Neural cell (in vitro differentiated cells): Measurements from ENCODE around the gene EMILIN3. TPM values are rescaled to one million over a fixed set of nuclear protein-coding genes. Genes with fewer than 3 reads are reported as not detected.

ENCODE experiments used
- H2AFZ ChIP-seq: fragments of 200-600, 300-800 bp; sonication (generic), shearing (Covaris generic); 2 replicates; pipeline ENCODE4 v1.6.0; 2014; ENCODE audit warnings: low read depth, mild to moderate bottlenecking, antibody characterized with exemption, low read length, moderate library complexity
- H3F3A ChIP-seq: fragments of 200-600 bp; shearing (Covaris generic); 2 replicates; pipeline ENCODE4 v1.6.1; 2016; ENCODE audit warnings: mild to moderate bottlenecking, moderate library complexity, mixed read lengths, antibody characterized with exemption, low read length; ENCODE audit not compliant: insufficient read depth, poor library complexity, severe bottlenecking
- H3K27ac ChIP-seq: fragments of 200-600, 300-800 bp; sonication (generic), shearing (Covaris generic); 2 replicates; pipeline ENCODE4 v1.5.1; 2014; ENCODE audit warnings: mild to moderate bottlenecking, low read length, moderate library complexity
- H3K27me3 ChIP-seq: fragments of 300-800, 200-600 bp; sonication (generic), shearing (Covaris generic); 2 replicates; pipeline ENCODE4 v1.6.0; 2014; ENCODE audit warnings: mild to moderate bottlenecking, low read depth, low read length, moderate library complexity; ENCODE audit not compliant: insufficient read depth
- H3K36me3 ChIP-seq: fragments of 300-800, 200-600 bp; sonication (generic), shearing (Covaris generic); 2 replicates; pipeline ENCODE4 v1.5.1; 2014; ENCODE audit warnings: mild to moderate bottlenecking, antibody characterized with exemption, low read length, moderate library complexity; ENCODE audit not compliant: insufficient read depth
- H3K4me2 ChIP-seq: fragments of 300-800, 200-600 bp; sonication (generic), shearing (Covaris generic); 2 replicates; pipeline ENCODE4 v1.6.0; 2014; ENCODE audit warnings: mild to moderate bottlenecking, low read length
- H3K4me3 ChIP-seq: fragments of 300-800, 200-600 bp; sonication (generic), shearing (Covaris generic); 2 replicates; pipeline ENCODE4 v1.5.1; 2014; ENCODE audit warnings: mild to moderate bottlenecking, low read length, moderate library complexity
- H3K79me2 ChIP-seq: fragments of 200-600 bp; shearing (Covaris generic); replicated peaks from 2 replicates; pipeline ENCODE4 v1.6.0; 2014; ENCODE audit warnings: mild to moderate bottlenecking, low read length, moderate library complexity; ENCODE audit not compliant: insufficient read depth
- H3K9ac ChIP-seq: fragments of 300-800, 200-600 bp; sonication (generic), shearing (Covaris generic); 2 replicates; pipeline ENCODE4 v1.6.1; 2016; ENCODE audit warnings: mild to moderate bottlenecking, low read length, mixed read lengths
- H3K9me2 ChIP-seq: fragments of 200-600 bp; shearing (Covaris generic); 2 replicates; pipeline ENCODE4 v1.6.1; 2016; ENCODE audit warnings: mild to moderate bottlenecking, low read length, mixed read lengths; ENCODE audit not compliant: insufficient read depth
- H3K9me3 ChIP-seq: fragments of 200-600, 300-800 bp; sonication (generic), shearing (Covaris generic); 2 replicates; pipeline ENCODE4 v1.6.1; 2016; ENCODE audit warnings: mild to moderate bottlenecking, mixed run types, low read length, moderate library complexity, mixed read lengths
- H4K20me1 ChIP-seq: fragments of 200-600 bp; shearing (Covaris generic); 2 replicates; pipeline ENCODE4 v1.6.1; 2016; ENCODE audit warnings: mild to moderate bottlenecking, mixed run types; ENCODE audit not compliant: insufficient read depth
- CTCF ChIP-seq: fragments of 450-650 bp; IDR thresholded peaks from 2 replicates; pipeline ENCODE4 v1.5.1; 2014; ENCODE audit warnings: antibody characterized with exemption, mild to moderate bottlenecking, moderate library complexity; ENCODE audit not compliant: poor library complexity, severe bottlenecking
- EP300 ChIP-seq: fragments of 450-650 bp; conservative IDR thresholded peaks from 2 replicates; pipeline ENCODE4 v1.6.1; 2014; ENCODE audit warnings: antibody characterized with exemption, mild to moderate bottlenecking, moderate library complexity; ENCODE audit not compliant: poor library complexity, severe bottlenecking
- EZH2 ChIP-seq: fragments of 200-600, 300-800 bp; shearing (Covaris generic), sonication (generic); IDR thresholded peaks from 2 replicates; pipeline ENCODE4 v1.6.1; 2014; ENCODE audit warnings: antibody characterized with exemption, low read length, borderline replicate concordance, mild to moderate bottlenecking; ENCODE audit not compliant: insufficient read depth, poor library complexity, severe bottlenecking
- MXI1 ChIP-seq: fragments of 450-650 bp; conservative IDR thresholded peaks from 2 replicates; pipeline ENCODE4 v1.6.1; 2014; ENCODE audit warnings: antibody characterized with exemption, mild to moderate bottlenecking; ENCODE audit not compliant: poor library complexity, severe bottlenecking
- POLR2AphosphoS5 ChIP-seq: IDR thresholded peaks from 2 replicates; pipeline ENCODE4 v1.6.1; 2012
- RAD21 ChIP-seq: fragments of 450-650 bp; conservative IDR thresholded peaks from 2 replicates; pipeline ENCODE4 v1.6.1; 2014; ENCODE audit warnings: antibody characterized with exemption, mild to moderate bottlenecking, moderate library complexity
- REST ChIP-seq: IDR thresholded peaks from 2 replicates; pipeline ENCODE4 v1.6.1; 2012; ENCODE audit warnings: borderline replicate concordance
- SMC3 ChIP-seq: fragments of 450-650 bp; conservative IDR thresholded peaks from 2 replicates; pipeline ENCODE4 v1.6.1; 2014; ENCODE audit warnings: antibody characterized with exemption, mild to moderate bottlenecking, moderate library complexity; ENCODE audit not compliant: poor library complexity
- TAF1 ChIP-seq: IDR thresholded peaks from 2 replicates; pipeline ENCODE4 v1.6.1; 2012; ENCODE audit warnings: low read depth
- polyA plus RNA-seq: library from polyadenylated mRNA; depleted of rRNA; stranded (reverse); fragments of >200 nt; gene quantifications from 2 replicates; pipeline ENCODE4 v1.2.3, GENCODE V29; 2014

Gene EMILIN3
- polyA plus RNA-seq, 1 donor from 2014 or later, result 0.30 TPM

GRCh38 chr20:41331731-41332130 lies 34.9 kb downstream of the EMILIN3 start:
- Histone ChIP-seq H3K4me2 (no peak overlapping the region), H3K9me3 (no peaks in the 10 kb centered on the region), H3K4me3 (no peak overlapping the region), H3K9ac (no peak overlapping the region), H3K27ac (no peak overlapping the region), H3K79me2 (no peaks in the 10 kb centered on the region), H3K36me3 (no peaks in the 10 kb centered on the region), H3F3A (no peaks in the 10 kb centered on the region), H3K9me2 (no peaks in the 10 kb centered on the region), H4K20me1 (no peaks in the 10 kb centered on the region), H2AFZ (no peak overlapping the region), H3K27me3 (no peaks in the 10 kb centered on the region)
- no peak for TF ChIP-seq CTCF
- no peak for TF ChIP-seq MXI1
- no peak for TF ChIP-seq EZH2
- TF ChIP-seq SMC3, result no peak
- TF ChIP-seq REST, result no peak
- TF ChIP-seq EP300, result no peak
- TF ChIP-seq RAD21, result no peak
- TF ChIP-seq TAF1, result no peak
- no peak for TF ChIP-seq POLR2AphosphoS5

GRCh38 chr20:41330941-41331340 lies 35.7 kb downstream of the EMILIN3 start:
- H3K9me2 ChIP-seq, result no peaks in the 10 kb centered on the region
- no peaks in the 10 kb centered on the region for H3K36me3 ChIP-seq
- H3K27me3 ChIP-seq, result no peaks in the 10 kb centered on the region
- H3K9ac ChIP-seq, result no peak overlapping the region
- no peaks in the 10 kb centered on the region for H3K79me2 ChIP-seq
- H4K20me1 ChIP-seq, result no peaks in the 10 kb centered on the region
- no peak overlapping the region for H3K27ac ChIP-seq
- H2AFZ ChIP-seq, result no peak overlapping the region
- H3K9me3 ChIP-seq, result no peaks in the 10 kb centered on the region
- no peak for TF ChIP-seq TAF1
- no peak for TF ChIP-seq REST
- no peak for TF ChIP-seq EP300
- no peak for TF ChIP-seq SMC3
- no peak overlapping the region for H3K4me2 ChIP-seq
- H3F3A ChIP-seq, result no peaks in the 10 kb centered on the region
- H3K4me3 ChIP-seq, result no peak overlapping the region
